Measurements from ENCODE around the gene STAB2. TPM values are rescaled to one million over a fixed set of nuclear protein-coding genes. Genes with fewer than 3 reads are reported as not detected.
"Not testable (repeated sequence)": the region's sequence is repeated elsewhere in the genome, so short reads cannot be mapped to it uniquely, and the experiment has no call there.

Gene STAB2
- total RNA-seq, 1 experiment from 2014 or later = not detected

- H3K4me1 ChIP-seq (ENCODE audit: low read length) = no peaks in the 10 kb centered on the region
Observed at GRCh38 chr12:103642240-103642864, 55.3 kb downstream of the STAB2 start.

GRCh38 chr12:103645202-103645601, 58.1 kb downstream of the STAB2 start:
- no peak overlapping the region for H2AFZ ChIP-seq (ENCODE audit: low read length)
- no peak for DNase-seq
- H4K20me1 ChIP-seq (ENCODE audit: insufficient read depth, low read depth, low read length) = no peaks in the 10 kb centered on the region
- H3K36me3 ChIP-seq (ENCODE audit: insufficient read depth, low read length) = no peaks in the 10 kb centered on the region
- H3K27me3 ChIP-seq (ENCODE audit: low read length) = no peaks in the 10 kb centered on the region
- H3K9me3 ChIP-seq (ENCODE audit: low read length) = no peaks in the 10 kb centered on the region
- no peaks in the 10 kb centered on the region for H3K4me1 ChIP-seq (ENCODE audit: low read length)
- no peak overlapping the region for H3K27ac ChIP-seq (ENCODE audit: low read length)
- H3K9me2 ChIP-seq (replicated peaks; ENCODE audit: insufficient read depth, low read length) = no peaks in the 10 kb centered on the region
- no peak overlapping the region for H3K4me2 ChIP-seq (ENCODE audit: low read depth, low read length, poor library complexity, severe bottlenecking)
- H3K9ac ChIP-seq (ENCODE audit: low read length) = no peak overlapping the region
- H3K4me3 ChIP-seq (ENCODE audit: low read length) = no peak overlapping the region
- H3K79me2 ChIP-seq (ENCODE audit: low read length) = no peaks in the 10 kb centered on the region

More at GRCh38 chr12:103642240-103642864, 55.3 kb downstream of the STAB2 start:
- H3K4me3 ChIP-seq (ENCODE audit: low read length) = no peak overlapping the region
- DNase-seq = no peak
- no peaks in the 10 kb centered on the region for H3K79me2 ChIP-seq (ENCODE audit: low read length)
- H3K27me3 ChIP-seq (ENCODE audit: low read length) = no peaks in the 10 kb centered on the region
- no peak overlapping the region for H3K9ac ChIP-seq (ENCODE audit: low read length)
- H4K20me1 ChIP-seq (ENCODE audit: insufficient read depth, low read depth, low read length) = no peaks in the 10 kb centered on the region
- H3K9me3 ChIP-seq (ENCODE audit: low read length) = no peaks in the 10 kb centered on the region
- H2AFZ ChIP-seq (ENCODE audit: low read length) = no peak overlapping the region
- H3K36me3 ChIP-seq (ENCODE audit: insufficient read depth, low read length) = no peaks in the 10 kb centered on the region
- H3K9me2 ChIP-seq (replicated peaks; ENCODE audit: insufficient read depth, low read length) = no peaks in the 10 kb centered on the region
- no peak overlapping the region for H3K27ac ChIP-seq (ENCODE audit: low read length)
- no peak overlapping the region for H3K4me2 ChIP-seq (ENCODE audit: low read depth, low read length, poor library complexity, severe bottlenecking)

GRCh38 chr12:103647267-103647666, 60.2 kb downstream of the STAB2 start:
- DNase-seq = no peak
- Histone ChIP-seq H3K9ac (ENCODE audit: low read length) (no peak overlapping the region), H3K27me3 (ENCODE audit: low read length) (no peaks in the 10 kb centered on the region), H2AFZ (ENCODE audit: low read length) (no peak overlapping the region), H3K79me2 (ENCODE audit: low read length) (no peaks in the 10 kb centered on the region), H3K9me2 (replicated peaks; ENCODE audit: insufficient read depth, low read length) (no peaks in the 10 kb centered on the region), H3K9me3 (ENCODE audit: low read length) (no peaks in the 10 kb centered on the region), H4K20me1 (ENCODE audit: insufficient read depth, low read depth, low read length) (no peaks in the 10 kb centered on the region), H3K4me3 (ENCODE audit: low read length) (no peak overlapping the region), H3K4me1 (ENCODE audit: low read length) (no peaks in the 10 kb centered on the region), H3K4me2 (ENCODE audit: low read depth, low read length, poor library complexity, severe bottlenecking) (no peak overlapping the region), H3K36me3 (ENCODE audit: insufficient read depth, low read length) (no peaks in the 10 kb centered on the region), H3K27ac (ENCODE audit: low read length) (no peak overlapping the region)

- Histone ChIP-seq H3K9me3 (ENCODE audit: low read length) (no peaks in the 10 kb centered on the region), H3K27me3 (ENCODE audit: low read length) (no peaks in the 10 kb centered on the region), H3K4me2 (ENCODE audit: low read depth, low read length, poor library complexity, severe bottlenecking) (no peak overlapping the region), H3K4me3 (ENCODE audit: low read length) (no peak overlapping the region), H3K36me3 (ENCODE audit: insufficient read depth, low read length) (no peaks in the 10 kb centered on the region), H3K79me2 (ENCODE audit: low read length) (no peaks in the 10 kb centered on the region), H3K9me2 (replicated peaks; ENCODE audit: insufficient read depth, low read length) (no peaks in the 10 kb centered on the region), H2AFZ (ENCODE audit: low read length) (no peak overlapping the region), H4K20me1 (ENCODE audit: insufficient read depth, low read depth, low read length) (no peaks in the 10 kb centered on the region), H3K27ac (ENCODE audit: low read length) (no peak overlapping the region), H3K4me1 (ENCODE audit: low read length) (no peaks in the 10 kb centered on the region), H3K9ac (ENCODE audit: low read length) (no peak overlapping the region)
- no peak for DNase-seq
Observed at GRCh38 chr12:103652808-103653207, 65.7 kb downstream of the STAB2 start.

GRCh38 chr12:103653568-103654173, 66.6 kb downstream of the STAB2 start:
- not testable (repeated sequence) for H3K27me3 ChIP-seq (ENCODE audit: low read length); H3K9me2 ChIP-seq (replicated peaks; ENCODE audit: insufficient read depth, low read length); H3K4me2 ChIP-seq (ENCODE audit: low read depth, low read length, poor library complexity, severe bottlenecking); H3K36me3 ChIP-seq (ENCODE audit: insufficient read depth, low read length); H3K4me3 ChIP-seq (ENCODE audit: low read length); H3K4me1 ChIP-seq (ENCODE audit: low read length); H2AFZ ChIP-seq (ENCODE audit: low read length); DNase-seq; H3K79me2 ChIP-seq (ENCODE audit: low read length); H3K27ac ChIP-seq (ENCODE audit: low read length); H3K9ac ChIP-seq (ENCODE audit: low read length); H3K9me3 ChIP-seq (ENCODE audit: low read length); H4K20me1 ChIP-seq (ENCODE audit: insufficient read depth, low read depth, low read length)

- H3K9me3 ChIP-seq (ENCODE audit: low read length) = no peaks in the 10 kb centered on the region
- H3K36me3 ChIP-seq (ENCODE audit: insufficient read depth, low read length) = no peaks in the 10 kb centered on the region
- H3K79me2 ChIP-seq (ENCODE audit: low read length) = no peaks in the 10 kb centered on the region
- H3K9me2 ChIP-seq (replicated peaks; ENCODE audit: insufficient read depth, low read length) = no peaks in the 10 kb centered on the region
- no peak overlapping the region for H3K27ac ChIP-seq (ENCODE audit: low read length)
- H3K9ac ChIP-seq (ENCODE audit: low read length) = no peak overlapping the region
- H3K4me1 ChIP-seq (ENCODE audit: low read length) = no peaks in the 10 kb centered on the region
- no peak overlapping the region for H3K4me2 ChIP-seq (ENCODE audit: low read depth, low read length, poor library complexity, severe bottlenecking)
- no peak overlapping the region for H3K4me3 ChIP-seq (ENCODE audit: low read length)
- no peak for DNase-seq
- H2AFZ ChIP-seq (ENCODE audit: low read length) = no peak overlapping the region
- no peaks in the 10 kb centered on the region for H3K27me3 ChIP-seq (ENCODE audit: low read length)
- H4K20me1 ChIP-seq (ENCODE audit: insufficient read depth, low read depth, low read length) = no peaks in the 10 kb centered on the region
Observed at GRCh38 chr12:103654816-103655215, 67.7 kb downstream of the STAB2 start.

- H3K27me3 ChIP-seq (ENCODE audit: low read length) = no peaks in the 10 kb centered on the region
- H2AFZ ChIP-seq (ENCODE audit: low read length) = no peak overlapping the region
- H3K79me2 ChIP-seq (ENCODE audit: low read length) = no peaks in the 10 kb centered on the region
- DNase-seq = no peak
- H3K9me3 ChIP-seq (ENCODE audit: low read length) = no peaks in the 10 kb centered on the region
- no peak overlapping the region for H3K27ac ChIP-seq (ENCODE audit: low read length)
- H3K4me2 ChIP-seq (ENCODE audit: low read depth, low read length, poor library complexity, severe bottlenecking) = no peak overlapping the region
- H3K9ac ChIP-seq (ENCODE audit: low read length) = no peak overlapping the region
- H3K4me3 ChIP-seq (ENCODE audit: low read length) = no peak overlapping the region
- no peaks in the 10 kb centered on the region for H3K36me3 ChIP-seq (ENCODE audit: insufficient read depth, low read length)
- H4K20me1 ChIP-seq (ENCODE audit: insufficient read depth, low read depth, low read length) = no peaks in the 10 kb centered on the region
- H3K4me1 ChIP-seq (ENCODE audit: low read length) = no peaks in the 10 kb centered on the region
- no peaks in the 10 kb centered on the region for H3K9me2 ChIP-seq (replicated peaks; ENCODE audit: insufficient read depth, low read length)
Observed at GRCh38 chr12:103656291-103656690, 69.2 kb downstream of the STAB2 start.

- DNase-seq = no peak
- Histone ChIP-seq H3K4me1 (ENCODE audit: low read length) (no peaks in the 10 kb centered on the region), H2AFZ (ENCODE audit: low read length) (no peak overlapping the region), H3K9me2 (replicated peaks; ENCODE audit: insufficient read depth, low read length) (no peaks in the 10 kb centered on the region), H3K9me3 (ENCODE audit: low read length) (no peaks in the 10 kb centered on the region), H3K36me3 (ENCODE audit: insufficient read depth, low read length) (no peaks in the 10 kb centered on the region), H3K27ac (ENCODE audit: low read length) (no peak overlapping the region), H3K27me3 (ENCODE audit: low read length) (no peaks in the 10 kb centered on the region), H3K9ac (ENCODE audit: low read length) (no peak overlapping the region), H3K4me3 (ENCODE audit: low read length) (no peak overlapping the region), H4K20me1 (ENCODE audit: insufficient read depth, low read depth, low read length) (no peaks in the 10 kb centered on the region), H3K79me2 (ENCODE audit: low read length) (no peaks in the 10 kb centered on the region), H3K4me2 (ENCODE audit: low read depth, low read length, poor library complexity, severe bottlenecking) (no peak overlapping the region)
Observed at GRCh38 chr12:103657331-103657730, 70.3 kb downstream of the STAB2 start.

Data from Karpas-422 (cell line).